Ramos (cell line): ENCODE measurements around the gene CACUL1.
"Not testable (repeated sequence)": the region's sequence is repeated elsewhere in the genome, so short reads cannot be mapped to it uniquely, and the experiment has no call there.

ENCODE experiments used
- in situ Hi-C: fragments of 300-500 bp; cut with MboI; formaldehyde crosslinking; loops from one replicate; pipeline ENCODE4 v1.14.3; 2022; ENCODE audit warnings: low sequenced_read_pairs; ENCODE audit not compliant: unreplicated experiment

CACUL1 gene

GRCh38 chr10:118662228-118663035 is 92.3 kb downstream of the CACUL1 start:
- in situ Hi-C loops = no loop called here

GRCh38 chr10:118658762-118659161 is 96.0 kb downstream of the CACUL1 start:
- in situ Hi-C loops = no loop called here

GRCh38 chr10:118658168-118658567 is 96.6 kb downstream of the CACUL1 start:
- in situ Hi-C loops = not testable (repeated sequence)

- in situ Hi-C loops = not testable (repeated sequence)
Observed at GRCh38 chr10:118645294-118645693, 109.5 kb downstream of the CACUL1 start.

GRCh38 chr10:118642228-118642627 is 112.5 kb downstream of the CACUL1 start:
- in situ Hi-C loops = no loop called here

GRCh38 chr10:118638680-118639079 is 116.1 kb downstream of the CACUL1 start:
- in situ Hi-C loops = no loop called here

- in situ Hi-C loops = no loop called here
Observed at GRCh38 chr10:118635674-118636402, 118.9 kb downstream of the CACUL1 start.

GRCh38 chr10:118633786-118634185 is 121.0 kb downstream of the CACUL1 start:
- in situ Hi-C loops = no loop called here

- in situ Hi-C loops = no loop called here
Observed at GRCh38 chr10:118629211-118629610, 125.6 kb downstream of the CACUL1 start.

- in situ Hi-C loops = no loop called here
Observed at GRCh38 chr10:118628397-118628796, 126.4 kb downstream of the CACUL1 start.

- in situ Hi-C loops = no loop called here
Observed at GRCh38 chr10:118626953-118627352, 127.8 kb downstream of the CACUL1 start.
